A549 (cell line): ENCODE results near the gene OBSCN.

ENCODE experiments used
- POLR2A ChIP-seq: IDR thresholded peaks from 2 replicates; pipeline ENCODE4 v1.6.1; 2012; ENCODE audit warnings: mild to moderate bottlenecking, low read length
- TF ChIP-seq, protein P1 (sequence below): fragments of 250-450 bp; sonication (Bioruptor Pico); IDR thresholded peaks from 2 replicates; pipeline ENCODE4 v1.5.0; 2021; ENCODE audit warnings: mild to moderate bottlenecking, moderate library complexity, borderline replicate concordance
- TF ChIP-seq, protein P2 (sequence below): fragments of >200 bp; sonication (Bioruptor Twin); formaldehyde crosslinking; IDR thresholded peaks from 3 replicates; pipeline ENCODE4 v1.5.1; 2016

- TF ChIP-seq, protein P1, sequence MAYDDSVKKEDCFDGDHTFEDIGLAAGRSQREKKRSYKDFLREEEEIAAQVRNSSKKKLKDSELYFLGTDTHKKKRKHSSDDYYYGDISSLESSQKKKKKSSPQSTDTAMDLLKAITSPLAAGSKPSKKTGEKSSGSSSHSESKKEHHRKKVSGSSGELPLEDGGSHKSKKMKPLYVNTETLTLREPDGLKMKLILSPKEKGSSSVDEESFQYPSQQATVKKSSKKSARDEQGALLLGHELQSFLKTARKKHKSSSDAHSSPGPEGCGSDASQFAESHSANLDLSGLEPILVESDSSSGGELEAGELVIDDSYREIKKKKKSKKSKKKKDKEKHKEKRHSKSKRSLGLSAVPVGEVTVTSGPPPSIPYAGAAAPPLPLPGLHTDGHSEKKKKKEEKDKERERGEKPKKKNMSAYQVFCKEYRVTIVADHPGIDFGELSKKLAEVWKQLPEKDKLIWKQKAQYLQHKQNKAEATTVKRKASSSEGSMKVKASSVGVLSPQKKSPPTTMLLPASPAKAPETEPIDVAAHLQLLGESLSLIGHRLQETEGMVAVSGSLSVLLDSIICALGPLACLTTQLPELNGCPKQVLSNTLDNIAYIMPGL, result no peak
- TF ChIP-seq POLR2A, result no peak
- TF ChIP-seq, protein P2, sequence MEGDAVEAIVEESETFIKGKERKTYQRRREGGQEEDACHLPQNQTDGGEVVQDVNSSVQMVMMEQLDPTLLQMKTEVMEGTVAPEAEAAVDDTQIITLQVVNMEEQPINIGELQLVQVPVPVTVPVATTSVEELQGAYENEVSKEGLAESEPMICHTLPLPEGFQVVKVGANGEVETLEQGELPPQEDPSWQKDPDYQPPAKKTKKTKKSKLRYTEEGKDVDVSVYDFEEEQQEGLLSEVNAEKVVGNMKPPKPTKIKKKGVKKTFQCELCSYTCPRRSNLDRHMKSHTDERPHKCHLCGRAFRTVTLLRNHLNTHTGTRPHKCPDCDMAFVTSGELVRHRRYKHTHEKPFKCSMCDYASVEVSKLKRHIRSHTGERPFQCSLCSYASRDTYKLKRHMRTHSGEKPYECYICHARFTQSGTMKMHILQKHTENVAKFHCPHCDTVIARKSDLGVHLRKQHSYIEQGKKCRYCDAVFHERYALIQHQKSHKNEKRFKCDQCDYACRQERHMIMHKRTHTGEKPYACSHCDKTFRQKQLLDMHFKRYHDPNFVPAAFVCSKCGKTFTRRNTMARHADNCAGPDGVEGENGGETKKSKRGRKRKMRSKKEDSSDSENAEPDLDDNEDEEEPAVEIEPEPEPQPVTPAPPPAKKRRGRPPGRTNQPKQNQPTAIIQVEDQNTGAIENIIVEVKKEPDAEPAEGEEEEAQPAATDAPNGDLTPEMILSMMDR, result no peak
Observed at GRCh38 chr1:228341450-228341813, 133.6 kb downstream of the OBSCN start.
